Activated naive CD4-positive, alpha-beta T cell treated with Interleukin-2 at 50 U/mL for 16 hours (primary cell): Measurements from ENCODE around the gene SCAF8.
"Not testable (repeated sequence)": the region's sequence is repeated elsewhere in the genome, so short reads cannot be mapped to it uniquely, and the experiment has no call there.

Experiments
- DNase-seq: peaks from one replicate; pipeline ENCODE4 v3.0.0-alpha.2; 2020

Gene SCAF8

GRCh38 chr6:154783229-154783628 lies 50.0 kb downstream of the SCAF8 start:
- no peak for DNase-seq

- no peak for DNase-seq
Measured at GRCh38 chr6:154785075-154785474, 51.9 kb downstream of the SCAF8 start.

GRCh38 chr6:154786144-154786868 lies 53.1 kb downstream of the SCAF8 start:
- DNase-seq: no peak

GRCh38 chr6:154791556-154792317 lies 58.5 kb downstream of the SCAF8 start:
- DNase-seq: no peak

- no peak for DNase-seq
Measured at GRCh38 chr6:154792325-154792724, 59.1 kb downstream of the SCAF8 start.

- DNase-seq: no peak
Measured at GRCh38 chr6:154792761-154793160, 59.5 kb downstream of the SCAF8 start.

GRCh38 chr6:154796484-154796883 lies 63.3 kb downstream of the SCAF8 start:
- no peak for DNase-seq

- no peak for DNase-seq
Measured at GRCh38 chr6:154797857-154798256, 64.6 kb downstream of the SCAF8 start.

GRCh38 chr6:154800338-154800737 lies 67.1 kb downstream of the SCAF8 start:
- no peak for DNase-seq

GRCh38 chr6:154805288-154805911 lies 72.2 kb downstream of the SCAF8 start:
- no peak for DNase-seq

GRCh38 chr6:154806804-154807203 lies 73.6 kb downstream of the SCAF8 start:
- no peak for DNase-seq

GRCh38 chr6:154811663-154812062 lies 78.4 kb downstream of the SCAF8 start:
- not testable (repeated sequence) for DNase-seq

- DNase-seq: no peak
Measured at GRCh38 chr6:154814063-154814462, 80.8 kb downstream of the SCAF8 start.

- no peak for DNase-seq
Measured at GRCh38 chr6:154815938-154816820, 83.0 kb downstream of the SCAF8 start.

- no peak for DNase-seq
Measured at GRCh38 chr6:154821099-154821498, 87.9 kb downstream of the SCAF8 start.

- no peak for DNase-seq
Measured at GRCh38 chr6:154821638-154822037, 88.4 kb downstream of the SCAF8 start.

- DNase-seq: no peak
Measured at GRCh38 chr6:154822947-154823558, 89.8 kb downstream of the SCAF8 start.

GRCh38 chr6:154824076-154824475 lies 90.9 kb downstream of the SCAF8 start:
- DNase-seq: no peak

- DNase-seq: no peak
Measured at GRCh38 chr6:154829970-154830369, 96.8 kb downstream of the SCAF8 start.

GRCh38 chr6:154830771-154831170 lies 97.6 kb downstream of the SCAF8 start:
- DNase-seq: no peak

- no peak for DNase-seq
Measured at GRCh38 chr6:154835307-154835706, 102.1 kb downstream of the SCAF8 start.

GRCh38 chr6:154839546-154839945 lies 106.3 kb downstream of the SCAF8 start:
- DNase-seq: no peak
